CD1c-positive myeloid dendritic cell (primary cell): Measurements from ENCODE around the gene EIF3M.

Experiments
- DNase-seq: peaks from one replicate; pipeline ENCODE4 v3.0.0-alpha.2; 2016; ENCODE audit errors: extremely low spot score

Gene EIF3M

GRCh38 chr11:32583459-32584271 lies at the start of gene EIF3M:
EIF3M (plus strand) TSS chr11:32583831; CDS start chr11:32583888, 57 bp downstream.
- DNase-seq = peak; percentile 97

- no peak for DNase-seq
Measured at GRCh38 chr11:32538804-32539203, 44.8 kb upstream of the EIF3M start.

GRCh38 chr11:32549611-32550187 lies 33.9 kb upstream of the EIF3M start:
- peak; percentile 10 for DNase-seq

- DNase-seq = no peak
Measured at GRCh38 chr11:32550207-32550606, 33.4 kb upstream of the EIF3M start.

- DNase-seq = no peak
Measured at GRCh38 chr11:32555091-32555490, 28.5 kb upstream of the EIF3M start.

GRCh38 chr11:32555895-32556294 lies 27.7 kb upstream of the EIF3M start:
- no peak for DNase-seq

GRCh38 chr11:32561835-32562234 lies 21.8 kb upstream of the EIF3M start:
- no peak for DNase-seq

- DNase-seq = no peak
Measured at GRCh38 chr11:32562839-32563599, 20.6 kb upstream of the EIF3M start.

- DNase-seq = no peak
Measured at GRCh38 chr11:32563600-32563959, 20.1 kb upstream of the EIF3M start.

GRCh38 chr11:32566517-32566916 lies 17.1 kb upstream of the EIF3M start:
- DNase-seq = no peak

GRCh38 chr11:32567154-32567553 lies 16.5 kb upstream of the EIF3M start:
- no peak for DNase-seq

GRCh38 chr11:32569313-32569881 lies 14.2 kb upstream of the EIF3M start:
- no peak for DNase-seq

- no peak for DNase-seq
Measured at GRCh38 chr11:32571039-32571438, 12.6 kb upstream of the EIF3M start.

- DNase-seq = no peak
Measured at GRCh38 chr11:32573228-32573627, 10.4 kb upstream of the EIF3M start.

GRCh38 chr11:32574421-32574820 lies 9.2 kb upstream of the EIF3M start:
- no peak for DNase-seq

- no peak for DNase-seq
Measured at GRCh38 chr11:32575070-32575469, 8.6 kb upstream of the EIF3M start.

GRCh38 chr11:32576456-32576855 lies 7.2 kb upstream of the EIF3M start:
- no peak for DNase-seq

GRCh38 chr11:32580967-32581366 lies 2.7 kb upstream of the EIF3M start:
- no peak for DNase-seq

- no peak for DNase-seq
Measured at GRCh38 chr11:32581556-32581955, 2.1 kb upstream of the EIF3M start.

- peak; percentile 3 for DNase-seq
Measured at GRCh38 chr11:32584921-32585320, 1.3 kb downstream of the EIF3M start.

GRCh38 chr11:32586576-32587190 lies 3.1 kb downstream of the EIF3M start:
- peak; percentile 23 for DNase-seq

GRCh38 chr11:32594272-32594671 lies 10.6 kb downstream of the EIF3M start:
- DNase-seq = peak; percentile 13
